Keratinocyte (primary cell): ENCODE measurements around the gene NAP1L4.

Source experiments
- EZH2 ChIP-seq: IDR thresholded peaks from one replicate; pipeline ENCODE4 v1.6.1; 2012; ENCODE audit warnings: inconsistent platforms, mild to moderate bottlenecking, low read length, moderate library complexity
- TF ChIP-seq, protein P1 (sequence below), 3 experiments: IDR thresholded peaks in 1 of 3; conservative IDR thresholded peaks in 1 of 3; optimal IDR thresholded peaks in 1 of 3; 2 replicates in 2 of 3; 3 replicates in 1 of 3; pipeline versions ENCODE3 to v1.5.1; 2011; ENCODE audit warnings: low read length in 3 of 3, mild to moderate bottlenecking in 3 of 3, moderate library complexity in 2 of 3, control low read depth in 1 of 3, inconsistent platforms in 1 of 3; ENCODE audit not compliant: insufficient read depth in 2 of 3; ENCODE audit errors: extremely low read depth in 1 of 3

DNA sequence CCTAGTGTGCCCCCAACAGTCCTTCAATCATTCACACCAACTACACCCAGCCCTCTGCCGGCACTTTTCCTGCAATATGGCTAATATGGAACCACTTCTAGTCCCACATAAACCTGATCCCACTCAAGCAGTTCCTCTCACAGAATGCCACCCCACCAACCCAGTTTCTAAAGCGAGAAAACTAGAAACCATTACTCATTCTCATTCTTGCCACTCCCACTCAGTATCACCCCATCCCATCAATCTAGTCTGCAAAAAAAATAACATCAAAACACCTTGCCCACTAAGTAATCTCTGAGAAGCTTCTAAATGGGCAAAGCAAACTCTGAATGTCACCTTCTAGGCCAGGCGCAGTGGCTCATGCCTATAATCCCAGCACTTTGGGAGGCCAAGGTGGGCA lies 17.9 kb downstream of the NAP1L4 start:
- TF ChIP-seq, protein P1, sequence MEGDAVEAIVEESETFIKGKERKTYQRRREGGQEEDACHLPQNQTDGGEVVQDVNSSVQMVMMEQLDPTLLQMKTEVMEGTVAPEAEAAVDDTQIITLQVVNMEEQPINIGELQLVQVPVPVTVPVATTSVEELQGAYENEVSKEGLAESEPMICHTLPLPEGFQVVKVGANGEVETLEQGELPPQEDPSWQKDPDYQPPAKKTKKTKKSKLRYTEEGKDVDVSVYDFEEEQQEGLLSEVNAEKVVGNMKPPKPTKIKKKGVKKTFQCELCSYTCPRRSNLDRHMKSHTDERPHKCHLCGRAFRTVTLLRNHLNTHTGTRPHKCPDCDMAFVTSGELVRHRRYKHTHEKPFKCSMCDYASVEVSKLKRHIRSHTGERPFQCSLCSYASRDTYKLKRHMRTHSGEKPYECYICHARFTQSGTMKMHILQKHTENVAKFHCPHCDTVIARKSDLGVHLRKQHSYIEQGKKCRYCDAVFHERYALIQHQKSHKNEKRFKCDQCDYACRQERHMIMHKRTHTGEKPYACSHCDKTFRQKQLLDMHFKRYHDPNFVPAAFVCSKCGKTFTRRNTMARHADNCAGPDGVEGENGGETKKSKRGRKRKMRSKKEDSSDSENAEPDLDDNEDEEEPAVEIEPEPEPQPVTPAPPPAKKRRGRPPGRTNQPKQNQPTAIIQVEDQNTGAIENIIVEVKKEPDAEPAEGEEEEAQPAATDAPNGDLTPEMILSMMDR (optimal IDR thresholded peaks at IDR 0.05 in 1 of 3, IDR thresholded peaks at IDR 0.05 in 1 of 3, conservative IDR thresholded peaks at IDR 0.05 in 1 of 3; ENCODE audit: extremely low read depth in 1 of 3, insufficient read depth in 2 of 3, low read length in 3 of 3): no peak
- no peak for TF ChIP-seq EZH2
